PC-3 (cell line): Measurements from ENCODE around the gene TRMT2A. TPM values are rescaled to one million over a fixed set of nuclear protein-coding genes. Genes with fewer than 3 reads are reported as not detected.

Experiments
- ATAC-seq: fragments of 200-7000 bp; cut with Tn5 transposase; 2 replicates; pipeline ENCODE4 v1.9.1; 2020; ENCODE audit warnings: mild to moderate bottlenecking, moderate library complexity
- BruUV-seq: library from RNA; stranded (reverse); fragments of 400-500 nt; replicated peaks from 2 replicates; lab custom pipeline; 2021; lab: Mats Ljungman, UMichigan
- CTCF ChIA-PET: fragments of 300-600 bp; sonication (Branson Sonifier 250); formaldehyde crosslinking; loops from one replicate; lab custom pipeline; 2022; ENCODE audit warnings: antibody characterized with exemption; lab: Charles Lee
- POLR2A ChIA-PET: fragments of 300-600 bp; sonication (Branson Sonifier 250); formaldehyde crosslinking; loops from one replicate; lab custom pipeline; 2022; ENCODE audit warnings: antibody characterized with exemption; ENCODE audit not compliant: unreplicated experiment; lab: Charles Lee
- DNase-seq: peaks from one replicate; pipeline ENCODE4 v3.0.0-alpha.2; 2015
- H2AFZ ChIP-seq: fragments of 300-600 bp; sonication (generic); 2 replicates; pipeline ENCODE4 v1.6.0; 2016; ENCODE audit warnings: antibody characterized with exemption, low read length
- H3F3A ChIP-seq: fragments of 300-600 bp; sonication (generic); one replicate; pipeline ENCODE4 v1.6.0; 2017; ENCODE audit warnings: antibody characterized with exemption, low read length, control low read depth, mild to moderate bottlenecking; ENCODE audit not compliant: unreplicated experiment
- H3K27ac ChIP-seq: fragments of 300-600 bp; sonication (generic); 2 replicates; pipeline ENCODE4 v1.5.1; 2016; ENCODE audit warnings: mild to moderate bottlenecking, low read length
- H3K27me3 ChIP-seq: fragments of 300-600 bp; sonication (generic); 2 replicates; pipeline ENCODE4 v1.6.1; 2016; ENCODE audit warnings: low read length, mixed read lengths
- H3K36me3 ChIP-seq: fragments of 300-600 bp; sonication (generic); 2 replicates; pipeline ENCODE4 v1.6.1; 2016; ENCODE audit warnings: low read depth, mixed run types, low read length, mixed read lengths
- H3K4me1 ChIP-seq: fragments of 300-600 bp; sonication (generic); 2 replicates; pipeline ENCODE4 v1.5.1; 2016; ENCODE audit warnings: low read length; ENCODE audit not compliant: insufficient read depth
- H3K4me2 ChIP-seq: fragments of 300-600 bp; sonication (generic); 2 replicates; pipeline ENCODE4 v1.6.0; 2016; ENCODE audit warnings: low read length
- H3K4me3 ChIP-seq: fragments of 300-600 bp; sonication (generic); 2 replicates; pipeline ENCODE4 v1.5.1; 2016; ENCODE audit warnings: mild to moderate bottlenecking, low read length, mixed read lengths
- H3K79me2 ChIP-seq: fragments of 300-600 bp; sonication (generic); 2 replicates; pipeline ENCODE4 v1.6.1; 2017; ENCODE audit warnings: low read length, mixed read lengths
- H3K9ac ChIP-seq: fragments of 300-600 bp; sonication (generic); 2 replicates; pipeline ENCODE4 v1.6.0; 2016; ENCODE audit warnings: mild to moderate bottlenecking, low read length
- H3K9me2 ChIP-seq: fragments of 300-600 bp; sonication (generic); replicated peaks from 2 replicates; pipeline ENCODE4 v1.6.1; 2016; ENCODE audit warnings: mixed run types, low read length, mixed read lengths
- H3K9me3 ChIP-seq: fragments of 300-600 bp; sonication (generic); 2 replicates; pipeline ENCODE4 v1.6.1; 2016; ENCODE audit warnings: low read length, mixed read lengths
- H4K20me1 ChIP-seq: fragments of 300-600 bp; sonication (generic); 2 replicates; pipeline ENCODE4 v1.6.1; 2016; ENCODE audit warnings: low read length, mixed read lengths
- CTCF ChIP-seq: fragments of 300-600 bp; sonication (generic); conservative IDR thresholded peaks from 2 replicates; pipeline ENCODE4 v1.5.1; 2017; ENCODE audit warnings: antibody characterized with exemption, low read depth, mild to moderate bottlenecking, low read length
- EZH2 ChIP-seq: fragments of 300-600 bp; sonication (generic); IDR thresholded peaks from one replicate; pipeline ENCODE4 v1.6.1; 2017; ENCODE audit warnings: antibody characterized with exemption, mild to moderate bottlenecking, low read length; ENCODE audit not compliant: unreplicated experiment
- EZH2phosphoT487 ChIP-seq: fragments of 300-600 bp; sonication (generic); IDR thresholded peaks from 2 replicates; pipeline ENCODE4 v1.6.1; 2018; ENCODE audit warnings: mild to moderate bottlenecking, antibody characterized with exemption, low read length, borderline replicate concordance
- intact Hi-C: fragments of 100-400 bp; cut with micrococcal nuclease; formaldehyde crosslinking; loops from 2 replicates; pipeline ENCODE4 v1.9.0; 2023
- total RNA-seq: library from RNA; depleted of rRNA; stranded (reverse); fragments of >200 nt; gene quantifications from 2 replicates; pipeline ENCODE4 v1.2.3, GENCODE V29; 2014

TRMT2A gene
- total RNA-seq, 1 experiment from 2014 or later: 62.1 TPM

- H3K4me1 ChIP-seq: no peaks in the 10 kb centered on the region
- H3K4me3 ChIP-seq: no peak overlapping the region
- no peaks in the 10 kb centered on the region for H3K27me3 ChIP-seq
- no peak overlapping the region for H3K4me2 ChIP-seq
- DNase-seq (peak; percentile 82), ATAC-seq (peak; percentile 90)
- TF ChIP-seq EZH2phosphoT487 (no peak), CTCF (peak; percentile 77), EZH2 (no peak)
- BruUV-seq: no TSS peak
- H4K20me1 ChIP-seq: no peaks in the 10 kb centered on the region
- intact Hi-C loops: no loop called here
- H3K9me3 ChIP-seq: no peaks in the 10 kb centered on the region
- CTCF ChIA-PET: interaction anchor here (0.6 kb wide), 1 partner anchor 262 kb away, joined by 10 read pairs; no protein-coding TSS in a partner anchor
- no peaks in the 10 kb centered on the region for H3F3A ChIP-seq
- no peak overlapping the region for H2AFZ ChIP-seq
- no peaks in the 10 kb centered on the region; the same call in 1 of the 2 replicates for H3K36me3 ChIP-seq
- H3K27ac ChIP-seq: no peak overlapping the region
- H3K9ac ChIP-seq: no peak overlapping the region
- H3K79me2 ChIP-seq: no peaks in the 10 kb centered on the region
- POLR2A ChIA-PET: no interaction called here
- no peaks in the 10 kb centered on the region for H3K9me2 ChIP-seq
Observed at GRCh38 chr22:20156611-20157429, 39.8 kb upstream of the TRMT2A start.

GRCh38 chr22:20156042-20156389, 39.0 kb upstream of the TRMT2A start:
- no peak overlapping the region for H3K27ac ChIP-seq
- no peaks in the 10 kb centered on the region for H3K27me3 ChIP-seq
- H3F3A ChIP-seq: no peaks in the 10 kb centered on the region
- CTCF ChIA-PET: no interaction called here
- ATAC-seq (no peak), DNase-seq (no peak)
- H3K4me1 ChIP-seq: no peaks in the 10 kb centered on the region
- no peak overlapping the region for H3K9ac ChIP-seq
- H3K79me2 ChIP-seq: no peaks in the 10 kb centered on the region
- H3K4me2 ChIP-seq: no peak overlapping the region
- no peaks in the 10 kb centered on the region; the same call in 1 of the 2 replicates for H3K36me3 ChIP-seq
- TF ChIP-seq CTCF (no peak), EZH2 (no peak), EZH2phosphoT487 (no peak)
- H3K4me3 ChIP-seq: no peak overlapping the region
- no peaks in the 10 kb centered on the region for H3K9me2 ChIP-seq
- no peaks in the 10 kb centered on the region for H3K9me3 ChIP-seq
- no peaks in the 10 kb centered on the region for H4K20me1 ChIP-seq
- H2AFZ ChIP-seq: no peak overlapping the region
- POLR2A ChIA-PET: no interaction called here
- no TSS peak for BruUV-seq
- intact Hi-C loops: no loop called here

- DNase-seq (no peak), ATAC-seq (no peak)
- Histone ChIP-seq H3K4me3 (no peak overlapping the region), H3K4me2 (no peak overlapping the region), H3K79me2 (no peaks in the 10 kb centered on the region), H3K27me3 (no peaks in the 10 kb centered on the region), H3F3A (no peaks in the 10 kb centered on the region), H3K4me1 (no peaks in the 10 kb centered on the region), H3K27ac (no peak overlapping the region), H3K9me3 (no peaks in the 10 kb centered on the region), H3K36me3 (no peaks in the 10 kb centered on the region; the same call in 1 of the 2 replicates), H2AFZ (no peak overlapping the region), H3K9me2 (no peaks in the 10 kb centered on the region), H4K20me1 (no peaks in the 10 kb centered on the region), H3K9ac (no peak overlapping the region)
- ChIA-PET CTCF (no interaction called here), POLR2A (no interaction called here)
- no peak for TF ChIP-seq EZH2
- no peak for TF ChIP-seq CTCF
- no peak for TF ChIP-seq EZH2phosphoT487
- no TSS peak for BruUV-seq
- intact Hi-C loops: no loop called here
Observed at GRCh38 chr22:20155330-20156041, 38.5 kb upstream of the TRMT2A start.
